Measurements from ENCODE around the gene ATP8B4. TPM values are rescaled to one million over a fixed set of nuclear protein-coding genes. Genes with fewer than 3 reads are reported as not detected.
"Not testable (repeated sequence)": the region's sequence is repeated elsewhere in the genome, so short reads cannot be mapped to it uniquely, and the experiment has no call there.

ATP8B4 gene
- total RNA-seq, 1 experiment from 2014 or later, result 0.24 TPM

- no peaks in the 10 kb centered on the region for H3K9me3 Mint-ChIP-seq (ENCODE audit: low read depth, unreplicated experiment)
- H3K27ac Mint-ChIP-seq (ENCODE audit: unreplicated experiment), result no peak overlapping the region
- intact Hi-C loops (cut with micrococcal nuclease; ENCODE audit: unreplicated experiment), result no loop called here
- BruUV-seq (replicated peaks), result no TSS peak
- TF ChIP-seq CTCF (IDR thresholded peaks at IDR 0.05; ENCODE audit: unreplicated experiment), result no peak
- H3K4me1 Mint-ChIP-seq (ENCODE audit: low read depth, unreplicated experiment), result peaks cover 8% of the 10 kb centered on the region
- CTCF ChIA-PET, result interaction anchor here (0.5 to 0.7 kb wide), 2 partner anchors 126 to 132 kb away, joined by 3 read pairs; no protein-coding TSS in a partner anchor
- no peaks in the 10 kb centered on the region for H3K27me3 Mint-ChIP-seq (ENCODE audit: unreplicated experiment)
- no peaks in the 10 kb centered on the region for H3K36me3 Mint-ChIP-seq (ENCODE audit: insufficient read depth, unreplicated experiment)
- DNase-seq, result no peak
- no peak overlapping the region for H3K4me3 Mint-ChIP-seq (ENCODE audit: low read depth, unreplicated experiment)
Observed at GRCh38 chr15:50134524-50135024, 15.5 kb upstream of the ATP8B4 start.

- CTCF ChIA-PET; H3K4me3 Mint-ChIP-seq (ENCODE audit: low read depth, unreplicated experiment): not testable (repeated sequence)
Observed at GRCh38 chr15:50132251-50132984, 13.4 kb upstream of the ATP8B4 start.

GRCh38 chr15:50131617-50132016, 12.6 kb upstream of the ATP8B4 start:
- CTCF ChIA-PET, result no interaction called here

More at GRCh38 chr15:50132251-50132984, 13.4 kb upstream of the ATP8B4 start:
- H3K4me1 Mint-ChIP-seq (ENCODE audit: low read depth, unreplicated experiment); H3K27me3 Mint-ChIP-seq (ENCODE audit: unreplicated experiment); intact Hi-C loops (cut with micrococcal nuclease; ENCODE audit: unreplicated experiment); H3K9me3 Mint-ChIP-seq (ENCODE audit: low read depth, unreplicated experiment); BruUV-seq (replicated peaks); H3K36me3 Mint-ChIP-seq (ENCODE audit: insufficient read depth, unreplicated experiment); H3K27ac Mint-ChIP-seq (ENCODE audit: unreplicated experiment); DNase-seq: not testable (repeated sequence)

GRCh38 chr15:50128266-50128665, 9.2 kb upstream of the ATP8B4 start:
- intact Hi-C loops (cut with micrococcal nuclease; ENCODE audit: unreplicated experiment), result no loop called here
- H3K27ac Mint-ChIP-seq (ENCODE audit: unreplicated experiment), result no peak overlapping the region
- TF ChIP-seq CTCF (IDR thresholded peaks at IDR 0.05; ENCODE audit: unreplicated experiment), result no peak
- H3K4me1 Mint-ChIP-seq (ENCODE audit: low read depth, unreplicated experiment), result no peaks in the 10 kb centered on the region
- H3K36me3 Mint-ChIP-seq (ENCODE audit: insufficient read depth, unreplicated experiment), result no peaks in the 10 kb centered on the region
- no peak overlapping the region for H3K4me3 Mint-ChIP-seq (ENCODE audit: low read depth, unreplicated experiment)
- no TSS peak for BruUV-seq (replicated peaks)
- no peaks in the 10 kb centered on the region for H3K9me3 Mint-ChIP-seq (ENCODE audit: low read depth, unreplicated experiment)
- no peak for DNase-seq
- CTCF ChIA-PET, result interaction anchor here (0.6 kb wide), 1 partner anchor 244 kb away, joined by 4 read pairs; no protein-coding TSS in a partner anchor
- no peaks in the 10 kb centered on the region for H3K27me3 Mint-ChIP-seq (ENCODE audit: unreplicated experiment)

More at GRCh38 chr15:50131617-50132016, 12.6 kb upstream of the ATP8B4 start:
- Mint-ChIP-seq H3K27ac (ENCODE audit: unreplicated experiment) (no peak overlapping the region), H3K4me1 (ENCODE audit: low read depth, unreplicated experiment) (peaks cover 8% of the 10 kb centered on the region), H3K4me3 (ENCODE audit: low read depth, unreplicated experiment) (no peak overlapping the region), H3K36me3 (ENCODE audit: insufficient read depth, unreplicated experiment) (no peaks in the 10 kb centered on the region), H3K27me3 (ENCODE audit: unreplicated experiment) (no peaks in the 10 kb centered on the region), H3K9me3 (ENCODE audit: low read depth, unreplicated experiment) (no peaks in the 10 kb centered on the region)
- intact Hi-C loops (cut with micrococcal nuclease; ENCODE audit: unreplicated experiment), result no loop called here
- BruUV-seq (replicated peaks), result no TSS peak
- no peak for DNase-seq
- TF ChIP-seq CTCF (IDR thresholded peaks at IDR 0.05; ENCODE audit: unreplicated experiment), result no peak

- no peaks in the 10 kb centered on the region for H3K9me3 Mint-ChIP-seq (ENCODE audit: low read depth, unreplicated experiment)
- H3K27me3 Mint-ChIP-seq (ENCODE audit: unreplicated experiment), result no peaks in the 10 kb centered on the region
- no peak for DNase-seq
- TF ChIP-seq CTCF (IDR thresholded peaks at IDR 0.05; ENCODE audit: unreplicated experiment), result no peak
- intact Hi-C loops (cut with micrococcal nuclease; ENCODE audit: unreplicated experiment), result no loop called here
- no peaks in the 10 kb centered on the region for H3K36me3 Mint-ChIP-seq (ENCODE audit: insufficient read depth, unreplicated experiment)
- CTCF ChIA-PET, result no interaction called here
- H3K4me1 Mint-ChIP-seq (ENCODE audit: low read depth, unreplicated experiment), result no peaks in the 10 kb centered on the region
- H3K27ac Mint-ChIP-seq (ENCODE audit: unreplicated experiment), result no peak overlapping the region
- no TSS peak for BruUV-seq (replicated peaks)
- no peak overlapping the region for H3K4me3 Mint-ChIP-seq (ENCODE audit: low read depth, unreplicated experiment)
Observed at GRCh38 chr15:50127255-50127777, 8.3 kb upstream of the ATP8B4 start.

All from Calu3 (cell line).